Glutamatergic neuron (in vitro differentiated cells): ENCODE data around the gene MAPK7. TPM values are rescaled to one million over a fixed set of nuclear protein-coding genes. Genes with fewer than 3 reads are reported as not detected.

Experiments
- DNase-seq: peaks from one replicate; pipeline ENCODE4 v3.0.0; 2022
- H3K27ac Mint-ChIP-seq: one replicate; pipeline ENCODE4 v1.8.0; 2020; ENCODE audit warnings: mild to moderate bottlenecking, mixed read lengths, inconsistent platforms; ENCODE audit not compliant: unreplicated experiment
- H3K27me3 Mint-ChIP-seq: one replicate; pipeline ENCODE4 v1.8.0; 2020; ENCODE audit warnings: mild to moderate bottlenecking, moderate library complexity, mixed read lengths, inconsistent platforms; ENCODE audit not compliant: unreplicated experiment
- H3K36me3 Mint-ChIP-seq: one replicate; pipeline ENCODE4 v1.8.0; 2020; ENCODE audit warnings: mild to moderate bottlenecking, mixed read lengths, inconsistent platforms; ENCODE audit not compliant: unreplicated experiment
- H3K4me1 Mint-ChIP-seq: one replicate; pipeline ENCODE4 v1.8.0; 2020; ENCODE audit warnings: mild to moderate bottlenecking, low read depth, mixed read lengths, inconsistent platforms; ENCODE audit not compliant: unreplicated experiment
- H3K4me3 Mint-ChIP-seq: one replicate; pipeline ENCODE4 v1.8.0; 2020; ENCODE audit warnings: mild to moderate bottlenecking, mixed read lengths, inconsistent platforms; ENCODE audit not compliant: unreplicated experiment
- H3K9me3 Mint-ChIP-seq: one replicate; pipeline ENCODE4 v1.8.0; 2020; ENCODE audit warnings: mild to moderate bottlenecking, moderate library complexity, mixed read lengths, inconsistent platforms; ENCODE audit not compliant: unreplicated experiment
- CTCF ChIP-seq: fragments of 200-600 bp; sonication (generic); IDR thresholded peaks from one replicate; pipeline ENCODE4 v1.5.0; 2021; ENCODE audit not compliant: partially characterized antibody, unreplicated experiment
- total RNA-seq: library from RNA; stranded (reverse); fragmentation: NEBNext Ultra II Directional; extraction: Animal tissue kit (Norgen Biotek cat#: 25700); gene quantifications from one replicate; pipeline ENCODE4 v1.2.1, GENCODE V29; 2021; ENCODE audit not compliant: unreplicated experiment

The MAPK7 gene
- total RNA-seq, 1 donor from 2014 or later = 70.6 TPM

- no peak for DNase-seq
- Mint-ChIP-seq H3K36me3 (no peaks in the 10 kb centered on the region), H3K4me1 (peaks cover 15% of the 10 kb centered on the region), H3K9me3 (peaks cover 3% of the 10 kb centered on the region), H3K27ac (no peak overlapping the region), H3K27me3 (peaks cover 7% of the 10 kb centered on the region), H3K4me3 (no peak overlapping the region)
- TF ChIP-seq CTCF = no peak
Measured at GRCh38 chr17:19343256-19343630, 35.1 kb upstream of the MAPK7 start.

GRCh38 chr17:19343671-19344151 lies 34.6 kb upstream of the MAPK7 start:
- Mint-ChIP-seq H3K9me3 (peaks cover 3% of the 10 kb centered on the region), H3K36me3 (no peaks in the 10 kb centered on the region), H3K27me3 (peaks cover 7% of the 10 kb centered on the region), H3K4me3 (no peak overlapping the region), H3K27ac (no peak overlapping the region), H3K4me1 (peaks cover 15% of the 10 kb centered on the region)
- DNase-seq = no peak
- TF ChIP-seq CTCF = no peak

- no peaks in the 10 kb centered on the region for H3K36me3 Mint-ChIP-seq
- no peak for DNase-seq
- H3K4me3 Mint-ChIP-seq = no peak overlapping the region
- no peak for TF ChIP-seq CTCF
- peaks cover 3% of the 10 kb centered on the region for H3K9me3 Mint-ChIP-seq
- no peak overlapping the region for H3K27ac Mint-ChIP-seq
- H3K4me1 Mint-ChIP-seq = peaks cover 15% of the 10 kb centered on the region
- peaks cover 7% of the 10 kb centered on the region for H3K27me3 Mint-ChIP-seq
Measured at GRCh38 chr17:19344311-19345066, 33.8 kb upstream of the MAPK7 start.

GRCh38 chr17:19345067-19345460 lies 33.2 kb upstream of the MAPK7 start:
- H3K27ac Mint-ChIP-seq = no peak overlapping the region
- peaks cover 3% of the 10 kb centered on the region for H3K9me3 Mint-ChIP-seq
- no peak for TF ChIP-seq CTCF

More at GRCh38 chr17:19345067-19345460, 33.2 kb upstream of the MAPK7 start:
- Mint-ChIP-seq H3K4me3 (no peak overlapping the region), H3K4me1 (peaks cover 15% of the 10 kb centered on the region), H3K27me3 (peaks cover 7% of the 10 kb centered on the region), H3K36me3 (no peaks in the 10 kb centered on the region)
- DNase-seq = no peak
